Mucosa of descending colon (tissue), 3 donors: ENCODE data around the gene PSTPIP1. TPM values are rescaled to one million over a fixed set of nuclear protein-coding genes. Genes with fewer than 3 reads are reported as not detected.
A peak's percentile ranks its signal among the peaks of the same experiment; 100 is the strongest.

Experiments used
- ATAC-seq: fragments of 200-7000 bp; cut with Tn5 transposase; one replicate; pipeline ENCODE4 v1.9.1; 2020; ENCODE audit warnings: mild to moderate bottlenecking, moderate library complexity
- DNase-seq, 3 donors: peaks; one replicate each; pipeline ENCODE4 v3.0.0-alpha.2; 2020
- H3K36me3 ChIP-seq: fragments of 200-600 bp; one replicate; pipeline ENCODE4 v1.8.0; 2021; ENCODE audit warnings: low read depth, mild to moderate bottlenecking
- H3K4me1 ChIP-seq: fragments of 200-600 bp; one replicate; pipeline ENCODE4 v1.8.0; 2021; ENCODE audit warnings: low read depth, mild to moderate bottlenecking
- H3K4me3 ChIP-seq: fragments of 200-600 bp; one replicate; pipeline ENCODE4 v1.8.0; 2021; ENCODE audit warnings: mild to moderate bottlenecking
- H3K9me3 ChIP-seq: fragments of 200-600 bp; one replicate; pipeline ENCODE4 v1.8.0; 2021; ENCODE audit warnings: mild to moderate bottlenecking
- CTCF ChIP-seq: fragments of 200-600 bp; IDR thresholded peaks from one replicate; pipeline ENCODE4 v1.8.0; 2022; ENCODE audit warnings: antibody characterized with exemption, mild to moderate bottlenecking
- intact Hi-C, 2 donors: fragments of 100-400 bp; cut with DNase I in 1 of 2; cut with micrococcal nuclease in 1 of 2; formaldehyde crosslinking; loops; one replicate each; pipeline versions ENCODE4 v1.11.0 to v1.11.1; 2022; cut with DNase I, micrococcal nuclease
- total RNA-seq, 3 donors: library from RNA; stranded (reverse); fragmentation: NEBNext Ultra II Directional in 2 of 3; extraction: Animal tissue kit (Norgen Biotek cat#: 25700) in 2 of 3; gene quantifications; one replicate each; pipeline versions ENCODE4 v1.2.1 to v1.2.4, GENCODE V29; 2021 to 2023
- donor health status: DM: no; HTN: no; CAD: no; lungs with moderate emphysema.
- donor health status: DM: no; HTN: no; CAD: no.
- donor health status: DM: no; HTN: yes; CAD: no.

PSTPIP1 gene
- total RNA-seq, 3 donors from 2014 or later, result 4.4 to 8.2 (median 6.3) TPM

GRCh38 chr15:77029166-77030047 lies 34.5 kb downstream of the PSTPIP1 start:
- H3K36me3 ChIP-seq, result no peaks in the 10 kb centered on the region
- ATAC-seq, result peak; percentile 51
- H3K4me1 ChIP-seq, result peaks cover 21% of the 10 kb centered on the region
- H3K4me3 ChIP-seq, result no peak overlapping the region
- peak; percentile 57 to 70 (median 68) for DNase-seq
- TF ChIP-seq CTCF, result no peak
- intact Hi-C loops, result loop anchor here in 1 of 2 donors (10.0 kb wide), 1 partner anchor 515 kb away; no protein-coding TSS in a partner anchor
- no peaks in the 10 kb centered on the region for H3K9me3 ChIP-seq

GRCh38 chr15:77030048-77030927 lies 35.4 kb downstream of the PSTPIP1 start:
- DNase-seq, result peak; percentile 45 to 63 (median 61)
- peak; percentile 34 for ATAC-seq
- H3K4me3 ChIP-seq, result no peak overlapping the region
- TF ChIP-seq CTCF, result no peak
- peaks cover 21% of the 10 kb centered on the region for H3K4me1 ChIP-seq
- no peaks in the 10 kb centered on the region for H3K9me3 ChIP-seq
- intact Hi-C loops, result no loop called here
- no peaks in the 10 kb centered on the region for H3K36me3 ChIP-seq

- no peak for TF ChIP-seq CTCF
- DNase-seq, result peak in 2 of 3 donors; percentile 30 to 46
- intact Hi-C loops, result no loop called here
- ATAC-seq, result no peak
- H3K36me3 ChIP-seq, result no peaks in the 10 kb centered on the region
- no peaks in the 10 kb centered on the region for H3K9me3 ChIP-seq
- peaks cover 21% of the 10 kb centered on the region for H3K4me1 ChIP-seq
- H3K4me3 ChIP-seq, result no peak overlapping the region
These were observed 36.0 kb downstream of the PSTPIP1 start for GRCh38 chr15:77030928-77031375.

GRCh38 chr15:77031376-77032050 lies 36.6 kb downstream of the PSTPIP1 start:
- no peak for TF ChIP-seq CTCF
- Histone ChIP-seq H3K4me3 (no peak overlapping the region), H3K9me3 (no peaks in the 10 kb centered on the region), H3K36me3 (no peaks in the 10 kb centered on the region), H3K4me1 (peaks cover 21% of the 10 kb centered on the region)
- intact Hi-C loops, result no loop called here
- peak; percentile 21 for ATAC-seq
- DNase-seq, result peak in 2 of 3 donors; percentile 61 to 62

- H3K9me3 ChIP-seq, result no peaks in the 10 kb centered on the region
- intact Hi-C loops, result no loop called here
- H3K4me1 ChIP-seq, result peaks cover 21% of the 10 kb centered on the region
- no peak for TF ChIP-seq CTCF
- ATAC-seq (no peak), DNase-seq (peak in 2 of 3 donors; percentile 38 to 57)
- no peaks in the 10 kb centered on the region for H3K36me3 ChIP-seq
- no peak overlapping the region for H3K4me3 ChIP-seq
These were observed 37.2 kb downstream of the PSTPIP1 start for GRCh38 chr15:77032052-77032646.
